Neuron (in vitro differentiated cells): ENCODE measurements around the gene NOL7.

ENCODE experiments used
- H2AFZ ChIP-seq: one replicate; pipeline ENCODE4 v1.6.1; 2013; ENCODE audit warnings: low read depth, mild to moderate bottlenecking, inconsistent platforms, low read length, moderate library complexity
- H3K27me3 ChIP-seq: one replicate; pipeline ENCODE4 v1.6.1; 2013; ENCODE audit warnings: low read length; ENCODE audit not compliant: insufficient read depth
- H3K36me3 ChIP-seq: one replicate; pipeline ENCODE4 v1.6.1; 2013; ENCODE audit warnings: low read length; ENCODE audit not compliant: insufficient read depth
- H3K4me1 ChIP-seq: one replicate; pipeline ENCODE4 v1.6.1; 2013; ENCODE audit warnings: low read length; ENCODE audit not compliant: insufficient read depth
- H3K4me3 ChIP-seq: 2 replicates; pipeline ENCODE4 v1.5.1; 2013; ENCODE audit warnings: mild to moderate bottlenecking, low read length, moderate library complexity
- H3K9me3 ChIP-seq: one replicate; pipeline ENCODE4 v1.6.1; 2013; ENCODE audit warnings: low read length

NOL7 gene

GRCh38 chr6:13579911-13580310, 35.2 kb upstream of the NOL7 start:
- Histone ChIP-seq H3K4me3 (no peak overlapping the region), H3K4me1 (no peaks in the 10 kb centered on the region), H3K27me3 (no peaks in the 10 kb centered on the region), H2AFZ (no peak overlapping the region), H3K36me3 (peaks cover 8% of the 10 kb centered on the region), H3K9me3 (no peaks in the 10 kb centered on the region)

GRCh38 chr6:13581700-13582229, 33.4 kb upstream of the NOL7 start:
- H3K4me1 ChIP-seq: no peaks in the 10 kb centered on the region
- H3K4me3 ChIP-seq: no peak overlapping the region
- no peaks in the 10 kb centered on the region for H3K27me3 ChIP-seq
- H3K9me3 ChIP-seq: no peaks in the 10 kb centered on the region
- H2AFZ ChIP-seq: no peak overlapping the region
- peaks cover 8% of the 10 kb centered on the region for H3K36me3 ChIP-seq

GRCh38 chr6:13586603-13587542, 28.3 kb upstream of the NOL7 start:
- Histone ChIP-seq H2AFZ (no peak overlapping the region), H3K9me3 (no peaks in the 10 kb centered on the region), H3K4me3 (no peak overlapping the region), H3K27me3 (no peaks in the 10 kb centered on the region), H3K4me1 (no peaks in the 10 kb centered on the region), H3K36me3 (peaks cover 13% of the 10 kb centered on the region)

- no peak overlapping the region for H3K4me3 ChIP-seq
- H3K27me3 ChIP-seq: no peaks in the 10 kb centered on the region
- H3K4me1 ChIP-seq: no peaks in the 10 kb centered on the region
- peaks cover 11% of the 10 kb centered on the region for H3K36me3 ChIP-seq
- no peak overlapping the region for H2AFZ ChIP-seq
- no peaks in the 10 kb centered on the region for H3K9me3 ChIP-seq
Observed at GRCh38 chr6:13589801-13590200, 25.3 kb upstream of the NOL7 start.

- no peaks in the 10 kb centered on the region for H3K4me1 ChIP-seq
- no peak overlapping the region for H3K4me3 ChIP-seq
- H3K9me3 ChIP-seq: no peaks in the 10 kb centered on the region
- peaks cover 17% of the 10 kb centered on the region for H3K36me3 ChIP-seq
- H2AFZ ChIP-seq: no peak overlapping the region
- H3K27me3 ChIP-seq: no peaks in the 10 kb centered on the region
Observed at GRCh38 chr6:13590574-13591153, 24.5 kb upstream of the NOL7 start.

GRCh38 chr6:13591205-13591921, 23.8 kb upstream of the NOL7 start:
- no peaks in the 10 kb centered on the region for H3K9me3 ChIP-seq
- no peaks in the 10 kb centered on the region for H3K4me1 ChIP-seq
- H3K27me3 ChIP-seq: no peaks in the 10 kb centered on the region
- no peak overlapping the region for H2AFZ ChIP-seq
- H3K36me3 ChIP-seq: peaks cover 18% of the 10 kb centered on the region
- no peak overlapping the region for H3K4me3 ChIP-seq

- Histone ChIP-seq H3K4me1 (no peaks in the 10 kb centered on the region), H3K9me3 (no peaks in the 10 kb centered on the region), H3K4me3 (no peak overlapping the region), H3K36me3 (peaks cover 24% of the 10 kb centered on the region), H3K27me3 (no peaks in the 10 kb centered on the region), H2AFZ (no peak overlapping the region)
Observed at GRCh38 chr6:13593103-13593502, 22.0 kb upstream of the NOL7 start.

- no peak overlapping the region for H2AFZ ChIP-seq
- no peaks in the 10 kb centered on the region for H3K27me3 ChIP-seq
- H3K4me3 ChIP-seq: no peak overlapping the region
- no peaks in the 10 kb centered on the region for H3K4me1 ChIP-seq
- H3K9me3 ChIP-seq: no peaks in the 10 kb centered on the region
- peaks cover 20% of the 10 kb centered on the region for H3K36me3 ChIP-seq
Observed at GRCh38 chr6:13593720-13594119, 21.4 kb upstream of the NOL7 start.

- Histone ChIP-seq H3K36me3 (peaks cover 36% of the 10 kb centered on the region), H3K27me3 (no peaks in the 10 kb centered on the region), H3K9me3 (no peaks in the 10 kb centered on the region), H3K4me3 (no peak overlapping the region), H3K4me1 (no peaks in the 10 kb centered on the region), H2AFZ (no peak overlapping the region)
Observed at GRCh38 chr6:13597073-13597472, 18.1 kb upstream of the NOL7 start.

GRCh38 chr6:13600036-13600435, 15.1 kb upstream of the NOL7 start:
- no peak overlapping the region for H3K4me3 ChIP-seq
- H3K4me1 ChIP-seq: no peaks in the 10 kb centered on the region
- H2AFZ ChIP-seq: no peak overlapping the region
- H3K36me3 ChIP-seq: peaks cover 36% of the 10 kb centered on the region
- H3K27me3 ChIP-seq: no peaks in the 10 kb centered on the region
- no peaks in the 10 kb centered on the region for H3K9me3 ChIP-seq

GRCh38 chr6:13604135-13604534, 11.0 kb upstream of the NOL7 start:
- Histone ChIP-seq H3K4me1 (no peaks in the 10 kb centered on the region), H3K27me3 (no peaks in the 10 kb centered on the region), H3K36me3 (peaks cover 22% of the 10 kb centered on the region), H2AFZ (no peak overlapping the region), H3K4me3 (no peak overlapping the region), H3K9me3 (no peaks in the 10 kb centered on the region)

- Histone ChIP-seq H3K4me1 (no peaks in the 10 kb centered on the region), H3K36me3 (peaks cover 22% of the 10 kb centered on the region), H3K27me3 (no peaks in the 10 kb centered on the region), H3K4me3 (no peak overlapping the region), H2AFZ (no peak overlapping the region), H3K9me3 (no peaks in the 10 kb centered on the region)
Observed at GRCh38 chr6:13604546-13605416, 10.4 kb upstream of the NOL7 start.
